Renal pelvis (tissue), 4 donors: Measurements from ENCODE around the gene ACKR1. TPM values are rescaled to one million over a fixed set of nuclear protein-coding genes. Genes with fewer than 3 reads are reported as not detected.

ENCODE experiments used
- DNase-seq: peaks from one replicate; pipeline ENCODE4 v3.0.0-alpha.2; 2013
- polyA plus RNA-seq, 3 donors: library from polyadenylated mRNA; unstranded; fragments of 120-200 nt; gene quantifications; one replicate each; pipeline ENCODE4 v1.2.1, GENCODE V29; 2013; ENCODE audit not compliant: insufficient read length in 3 of 3

The ACKR1 gene
- polyA plus RNA-seq, 3 donors: 0.23 to 1.00 TPM; not detected in 1

GRCh38 chr1:159185121-159185520 is 19.6 kb upstream of the ACKR1 start:
- DNase-seq: no peak

DNA sequence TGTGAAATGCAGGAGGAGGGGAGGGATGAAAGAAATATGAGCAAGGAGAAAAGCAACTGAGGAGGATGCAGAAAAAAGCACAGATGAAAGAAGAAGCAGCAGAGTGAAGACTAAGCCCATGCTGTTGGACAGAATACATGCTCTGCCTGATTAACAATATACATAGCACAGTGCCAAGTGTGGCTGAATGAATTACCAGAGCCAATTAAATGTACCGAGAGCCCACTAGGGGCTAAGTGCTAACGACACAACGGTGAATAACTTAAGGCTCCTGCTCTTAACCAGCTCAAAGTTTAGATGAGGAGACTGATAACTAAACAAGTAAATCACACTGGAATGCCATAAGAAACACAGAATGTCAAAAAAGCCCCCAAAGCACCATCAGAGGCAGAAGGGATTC is 17.6 kb upstream of the ACKR1 start:
- no peak for DNase-seq

DNA sequence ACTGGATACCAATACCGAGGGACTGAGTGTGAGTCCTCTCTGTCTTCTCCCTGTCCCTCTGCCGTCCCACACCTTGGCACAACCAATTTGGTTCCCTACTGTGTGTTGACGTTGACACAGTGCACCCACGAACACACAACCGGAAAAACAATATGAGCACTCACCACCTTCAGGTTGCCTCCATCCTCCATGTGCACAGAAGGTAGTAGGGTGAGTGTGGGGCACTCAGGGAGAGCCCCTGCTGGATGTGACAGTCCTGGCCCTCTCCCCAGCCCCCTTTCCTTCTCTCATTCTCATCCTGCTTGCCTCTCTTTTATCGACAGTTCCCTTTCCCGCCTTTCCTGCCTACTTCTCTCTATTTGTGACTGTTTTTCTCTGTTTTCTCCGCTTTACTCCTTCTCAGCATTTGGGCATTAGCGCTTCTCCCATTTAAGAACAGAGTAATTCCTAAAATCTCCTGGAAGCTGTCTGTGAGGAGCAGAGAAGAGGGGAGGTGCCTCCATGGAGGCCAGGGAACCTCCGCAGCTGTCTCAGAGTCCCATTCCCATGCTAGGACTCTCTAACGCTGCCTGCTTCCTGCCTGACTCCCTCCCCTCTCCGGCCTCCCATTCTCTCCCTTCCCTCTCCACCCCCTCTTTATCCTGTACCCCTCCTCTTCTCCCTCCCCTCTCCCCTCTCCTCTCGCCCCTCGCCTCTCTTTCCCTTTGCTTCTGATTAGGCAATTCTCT is 16.9 kb upstream of the ACKR1 start:
- no peak for DNase-seq

GRCh38 chr1:159188375-159188788 is 16.3 kb upstream of the ACKR1 start:
- DNase-seq: peak; percentile 50

- DNase-seq: no peak
Observed at GRCh38 chr1:159190441-159190840, 14.2 kb upstream of the ACKR1 start.

- no peak for DNase-seq
Observed at GRCh38 chr1:159196543-159196942, 8.1 kb upstream of the ACKR1 start.

- DNase-seq: peak; percentile 65
Observed at GRCh38 chr1:159197561-159198557, 6.8 kb upstream of the ACKR1 start.

DNA sequence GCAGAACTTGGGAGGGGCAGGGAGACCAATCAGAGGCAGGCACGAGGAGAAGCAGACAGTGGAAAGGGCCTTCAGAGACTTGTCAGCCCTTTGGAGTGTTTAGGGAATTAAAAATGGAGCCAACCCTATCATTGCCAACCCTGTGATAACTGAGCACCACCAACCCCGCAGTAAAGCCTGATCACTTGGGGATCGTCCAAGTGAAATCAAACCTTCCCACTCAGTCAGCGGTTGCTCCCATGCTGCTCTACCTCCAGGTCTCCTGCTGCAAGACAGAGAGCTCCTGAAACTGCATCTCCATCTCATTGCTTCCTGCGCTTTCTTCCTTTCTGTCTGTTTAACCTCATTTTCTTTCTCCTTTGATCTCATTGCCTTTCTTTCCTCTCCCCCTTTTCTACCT is 4.8 kb upstream of the ACKR1 start:
- DNase-seq: no peak

DNA sequence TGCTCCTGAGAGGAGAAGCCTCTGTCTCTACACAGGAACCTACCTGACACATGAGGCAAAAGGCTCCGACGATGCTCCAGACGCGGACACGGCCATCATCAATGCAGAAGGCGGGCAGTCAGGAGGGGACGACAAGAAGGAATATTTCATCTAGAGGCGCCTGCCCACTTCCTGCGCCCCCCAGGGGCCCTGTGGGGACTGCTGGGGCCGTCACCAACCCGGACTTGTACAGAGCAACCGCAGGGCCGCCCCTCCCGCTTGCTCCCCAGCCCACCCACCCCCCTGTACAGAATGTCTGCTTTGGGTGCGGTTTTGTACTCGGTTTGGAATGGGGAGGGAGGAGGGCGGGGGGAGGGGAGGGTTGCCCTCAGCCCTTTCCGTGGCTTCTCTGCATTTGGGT is 3.9 kb upstream of the ACKR1 start:
- no peak for DNase-seq

- DNase-seq: no peak
Observed at GRCh38 chr1:159201642-159202041, 3.0 kb upstream of the ACKR1 start.

- DNase-seq: no peak
Observed at GRCh38 chr1:159203610-159204009, 1.1 kb upstream of the ACKR1 start.

DNA sequence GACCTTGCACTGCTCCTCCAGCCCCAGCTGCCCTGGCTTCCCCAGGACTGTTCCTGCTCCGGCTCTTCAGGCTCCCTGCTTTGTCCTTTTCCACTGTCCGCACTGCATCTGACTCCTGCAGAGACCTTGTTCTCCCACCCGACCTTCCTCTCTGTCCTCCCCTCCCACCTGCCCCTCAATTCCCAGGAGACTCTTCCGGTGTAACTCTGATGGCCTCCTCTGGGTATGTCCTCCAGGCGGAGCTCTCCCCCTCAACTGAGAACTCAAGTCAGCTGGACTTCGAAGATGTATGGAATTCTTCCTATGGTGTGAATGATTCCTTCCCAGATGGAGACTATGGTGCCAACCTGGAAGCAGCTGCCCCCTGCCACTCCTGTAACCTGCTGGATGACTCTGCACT is 550 bp downstream of the ACKR1 start:
- DNase-seq: no peak

DNA sequence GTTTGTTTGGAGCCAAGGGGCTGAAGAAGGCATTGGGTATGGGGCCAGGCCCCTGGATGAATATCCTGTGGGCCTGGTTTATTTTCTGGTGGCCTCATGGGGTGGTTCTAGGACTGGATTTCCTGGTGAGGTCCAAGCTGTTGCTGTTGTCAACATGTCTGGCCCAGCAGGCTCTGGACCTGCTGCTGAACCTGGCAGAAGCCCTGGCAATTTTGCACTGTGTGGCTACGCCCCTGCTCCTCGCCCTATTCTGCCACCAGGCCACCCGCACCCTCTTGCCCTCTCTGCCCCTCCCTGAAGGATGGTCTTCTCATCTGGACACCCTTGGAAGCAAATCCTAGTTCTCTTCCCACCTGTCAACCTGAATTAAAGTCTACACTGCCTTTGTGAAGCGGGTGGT is 1.4 kb downstream of the ACKR1 start:
- DNase-seq: no peak

DNA sequence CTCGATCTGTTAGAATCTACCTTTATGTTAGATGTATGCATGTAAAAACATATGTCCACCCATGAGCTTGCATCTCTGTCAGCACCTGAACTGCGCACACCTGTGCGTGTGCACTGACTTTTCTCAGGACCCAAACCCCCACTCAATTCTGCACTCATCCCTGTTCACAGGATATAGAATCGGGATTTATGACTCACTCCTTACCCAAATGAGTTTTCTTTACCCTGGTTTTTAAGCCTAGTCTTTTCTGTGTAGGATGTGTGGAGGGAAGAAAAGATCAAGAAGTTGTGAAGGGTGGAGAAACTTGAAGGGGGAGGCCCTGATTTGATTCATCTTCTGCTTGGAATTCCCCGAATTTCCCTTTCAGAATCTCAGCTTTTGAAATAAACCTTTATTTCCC is 2.4 kb downstream of the ACKR1 start:
- no peak for DNase-seq

DNA sequence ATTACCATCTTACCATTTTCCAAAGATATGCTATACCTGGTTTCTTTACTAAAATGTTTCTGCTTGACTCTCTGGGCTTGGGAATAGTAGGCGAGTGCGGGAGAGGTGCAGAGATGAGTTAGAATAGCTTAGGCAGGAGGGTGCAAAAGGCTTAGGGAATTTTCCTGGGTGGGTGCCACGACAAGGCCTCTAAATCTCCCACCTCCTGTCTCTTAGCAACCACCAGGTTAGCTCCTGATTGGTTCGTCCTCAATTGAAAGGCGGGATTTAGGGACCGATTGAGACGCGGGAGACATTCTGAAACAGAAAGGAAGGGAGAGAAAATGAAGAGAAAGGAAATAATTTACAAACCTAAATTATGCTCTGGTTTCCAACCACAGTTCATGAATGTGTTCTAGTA is 3.1 kb downstream of the ACKR1 start:
- DNase-seq: no peak

- DNase-seq: peak; percentile 21
Observed at GRCh38 chr1:159208175-159208825, 3.6 kb downstream of the ACKR1 start.

DNA sequence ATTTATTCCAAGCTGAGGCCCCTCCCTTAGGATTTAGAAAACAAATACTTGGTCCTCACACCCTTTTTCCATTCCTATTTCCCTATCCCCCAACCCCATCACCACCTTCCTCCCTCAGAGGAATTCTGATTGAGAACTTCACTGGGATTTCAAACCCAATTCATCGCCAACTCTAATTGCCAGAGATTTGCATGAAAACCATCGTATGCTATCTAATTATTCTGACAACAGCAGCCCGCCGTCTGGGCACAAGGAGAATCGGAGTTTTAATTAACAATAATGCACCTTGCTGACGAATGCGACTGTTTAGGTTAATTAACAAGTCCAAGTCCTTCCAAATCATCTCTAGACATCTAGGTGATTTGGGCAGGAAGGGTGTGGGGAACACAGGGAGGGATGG is 4.4 kb downstream of the ACKR1 start:
- no peak for DNase-seq

DNA sequence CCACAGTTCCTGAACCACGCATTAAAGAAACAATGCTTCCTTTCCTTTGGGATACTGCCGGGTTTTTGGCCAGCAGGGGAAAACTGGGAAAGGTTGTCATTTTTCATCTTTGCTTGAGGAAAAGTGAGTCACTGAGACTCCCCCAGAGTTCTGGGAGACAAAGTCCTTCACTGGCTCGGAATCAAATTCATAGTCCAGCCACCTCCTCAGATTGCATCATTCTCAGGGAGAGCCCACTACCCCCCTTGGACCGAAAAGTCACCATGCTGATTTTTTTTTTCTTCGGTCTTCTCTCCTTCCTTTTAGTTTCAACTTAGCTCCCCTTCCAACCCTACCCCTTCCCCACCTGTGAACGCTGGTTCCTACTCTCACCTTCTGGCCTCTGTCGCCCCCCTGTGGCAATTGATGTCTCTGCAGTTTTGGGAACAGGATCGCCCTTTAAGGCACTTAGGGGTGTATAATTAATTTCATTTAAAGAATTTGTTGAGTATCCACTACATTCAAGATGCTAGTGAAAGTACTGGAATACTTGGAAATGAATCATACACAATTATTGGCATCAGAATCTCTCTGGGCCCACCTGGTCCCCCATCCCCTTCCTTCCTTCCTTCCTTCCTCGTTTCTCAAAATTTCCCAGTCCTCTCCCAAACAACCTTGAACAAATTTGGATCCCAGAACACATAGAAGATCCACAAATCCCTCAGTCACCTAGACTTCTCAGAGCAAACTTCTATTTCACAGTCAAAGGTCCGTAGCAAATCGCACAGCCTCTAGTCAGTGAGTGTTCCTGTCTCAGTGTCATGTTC is 6.9 kb downstream of the ACKR1 start:
- DNase-seq: peak; percentile 14

GRCh38 chr1:159212596-159212995 is 7.9 kb downstream of the ACKR1 start:
- no peak for DNase-seq

DNA sequence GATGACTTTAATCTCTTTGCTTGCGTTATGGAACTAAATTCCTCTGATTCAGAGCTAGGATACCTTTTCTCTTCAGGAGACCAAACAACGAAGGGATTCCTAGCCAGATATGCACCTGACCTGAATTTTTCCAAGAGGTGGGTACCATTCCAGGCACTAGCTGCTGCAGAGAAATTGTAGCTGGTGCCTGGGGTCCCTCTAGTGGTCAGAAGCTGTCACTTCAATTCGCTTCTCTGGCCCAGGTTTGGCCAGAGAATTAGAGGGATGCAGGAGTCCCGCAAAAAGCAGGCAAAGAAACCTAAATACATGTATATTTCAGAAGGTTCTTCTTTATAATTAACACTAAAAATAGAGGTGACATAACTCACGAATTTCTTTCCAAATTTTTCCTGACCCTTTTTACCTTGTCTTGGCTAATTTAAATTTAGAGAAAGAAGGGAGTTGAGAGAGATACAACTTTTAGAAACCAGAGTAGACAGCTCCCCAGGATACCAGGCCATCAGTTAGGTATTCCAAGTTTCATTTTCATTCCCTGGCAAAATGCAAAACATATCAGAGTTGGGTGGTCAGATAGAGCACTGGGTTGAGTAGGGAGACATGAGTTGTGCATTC is 9.6 kb downstream of the ACKR1 start:
- DNase-seq: peak; percentile 24
